ENCODE data around the gene TSPAN15. TPM values are rescaled to one million over a fixed set of nuclear protein-coding genes. Genes with fewer than 3 reads are reported as not detected.

TSPAN15 gene
- polyA plus RNA-seq, 1 donor (not counting 4 experiments of a cell fraction or from before 2014, with no cell fraction given): 2.1 TPM

GRCh38 chr10:69459101-69459790, 8.0 kb downstream of the TSPAN15 start:
- TF ChIP-seq EZH2 (IDR thresholded peaks at IDR 0.05; ENCODE audit: low read length): no peak
- TF ChIP-seq, protein P1, sequence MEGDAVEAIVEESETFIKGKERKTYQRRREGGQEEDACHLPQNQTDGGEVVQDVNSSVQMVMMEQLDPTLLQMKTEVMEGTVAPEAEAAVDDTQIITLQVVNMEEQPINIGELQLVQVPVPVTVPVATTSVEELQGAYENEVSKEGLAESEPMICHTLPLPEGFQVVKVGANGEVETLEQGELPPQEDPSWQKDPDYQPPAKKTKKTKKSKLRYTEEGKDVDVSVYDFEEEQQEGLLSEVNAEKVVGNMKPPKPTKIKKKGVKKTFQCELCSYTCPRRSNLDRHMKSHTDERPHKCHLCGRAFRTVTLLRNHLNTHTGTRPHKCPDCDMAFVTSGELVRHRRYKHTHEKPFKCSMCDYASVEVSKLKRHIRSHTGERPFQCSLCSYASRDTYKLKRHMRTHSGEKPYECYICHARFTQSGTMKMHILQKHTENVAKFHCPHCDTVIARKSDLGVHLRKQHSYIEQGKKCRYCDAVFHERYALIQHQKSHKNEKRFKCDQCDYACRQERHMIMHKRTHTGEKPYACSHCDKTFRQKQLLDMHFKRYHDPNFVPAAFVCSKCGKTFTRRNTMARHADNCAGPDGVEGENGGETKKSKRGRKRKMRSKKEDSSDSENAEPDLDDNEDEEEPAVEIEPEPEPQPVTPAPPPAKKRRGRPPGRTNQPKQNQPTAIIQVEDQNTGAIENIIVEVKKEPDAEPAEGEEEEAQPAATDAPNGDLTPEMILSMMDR (optimal IDR thresholded peaks at IDR 0.05 in 1 of 3, IDR thresholded peaks at IDR 0.05 in 1 of 3, conservative IDR thresholded peaks at IDR 0.05 in 1 of 3; ENCODE audit: extremely low read depth in 1 of 3, insufficient read depth in 2 of 3, low read length in 3 of 3): no peak
- Histone ChIP-seq H3K9ac (ENCODE audit: control insufficient read depth, extremely low read depth, insufficient read depth, low read length) (no peak overlapping the region), H3K9me1 (ENCODE audit: control insufficient read depth, extremely low read depth, insufficient read depth, low read length) (no peaks in the 10 kb centered on the region), H3K4me1 (ENCODE audit: control insufficient read depth, extremely low read depth, insufficient read depth, low read length) (peaks cover 22% of the 10 kb centered on the region), H3K27ac (ENCODE audit: control insufficient read depth, insufficient read depth, low read length) (no peak overlapping the region), H2AFZ (ENCODE audit: control insufficient read depth, low read length) (no peak overlapping the region), H4K20me1 (ENCODE audit: control insufficient read depth, extremely low read depth, insufficient read depth, low read length) (no peaks in the 10 kb centered on the region), H3K27me3 (ENCODE audit: control insufficient read depth, extremely low read depth, insufficient read depth, low read length) (no peaks in the 10 kb centered on the region), H3K36me3 (ENCODE audit: control insufficient read depth in 2 of 2, extremely low read depth in 1 of 2, insufficient read depth in 2 of 2, low read length in 2 of 2) (no peaks in the 10 kb centered on the region), H3K4me3 (ENCODE audit: control insufficient read depth in 2 of 3, extremely low read depth in 1 of 3, insufficient read depth in 2 of 3, low read depth in 1 of 3, low read length in 3 of 3) (no peak overlapping the region), H3K4me2 (ENCODE audit: control insufficient read depth, extremely low read depth, insufficient read depth, low read depth, low read length) (no peak overlapping the region), H3K9me3 (ENCODE audit: control insufficient read depth, low read depth, low read length) (no peaks in the 10 kb centered on the region), H3K79me2 (ENCODE audit: control insufficient read depth, insufficient read depth, low read length) (no peaks in the 10 kb centered on the region)
- no peak for FAIRE-seq
- dilution Hi-C loops (cut with MboI; ENCODE audit: extremely low pct_ligation_motif_present, low sequenced_read_pairs): no loop called here
- DNase-seq (ENCODE audit: low read depth, low spot score): no peak

DNA sequence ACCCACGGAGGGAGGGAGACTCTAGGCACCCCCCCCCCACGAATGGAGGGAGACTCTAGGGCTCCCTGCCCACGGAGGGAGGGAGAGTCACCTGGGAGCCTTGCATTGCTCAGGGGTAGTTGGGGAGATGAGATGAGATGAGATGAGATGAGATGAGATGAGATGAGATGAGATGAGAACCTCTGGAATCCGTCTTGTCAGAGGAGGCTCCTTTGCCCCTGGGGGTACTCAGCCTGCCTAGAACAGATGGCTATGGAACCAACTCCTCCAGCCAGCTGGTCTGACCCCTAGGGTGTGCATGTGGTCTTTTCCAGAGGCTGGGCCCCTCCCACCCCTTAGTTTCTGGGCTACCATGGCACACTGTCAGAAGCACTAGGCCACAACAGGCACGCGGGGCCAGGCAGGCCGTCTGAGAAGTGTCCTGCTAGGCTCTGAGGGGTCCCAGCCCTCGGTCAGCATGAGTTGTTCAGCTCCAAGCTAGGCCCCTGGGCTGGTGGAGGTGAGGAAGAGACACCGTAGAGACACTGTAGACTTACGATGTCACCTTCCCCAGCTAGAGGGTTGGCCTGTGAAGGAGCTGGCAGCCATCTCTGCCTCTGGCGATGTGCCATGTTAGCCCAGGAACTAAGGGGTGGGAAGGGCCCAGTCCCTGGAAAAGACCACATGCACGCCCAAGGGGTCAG, 8.8 kb downstream of the TSPAN15 start:
- FAIRE-seq: no peak
- no peak overlapping the region for H3K27ac ChIP-seq (ENCODE audit: control insufficient read depth, insufficient read depth, low read length)
- H3K4me2 ChIP-seq (ENCODE audit: control insufficient read depth, extremely low read depth, insufficient read depth, low read depth, low read length): no peak overlapping the region
- no peak overlapping the region for H2AFZ ChIP-seq (ENCODE audit: control insufficient read depth, low read length)
- H4K20me1 ChIP-seq (ENCODE audit: control insufficient read depth, extremely low read depth, insufficient read depth, low read length): no peaks in the 10 kb centered on the region
- no peaks in the 10 kb centered on the region for H3K9me3 ChIP-seq (ENCODE audit: control insufficient read depth, low read depth, low read length)
- no peak for TF ChIP-seq EZH2 (IDR thresholded peaks at IDR 0.05; ENCODE audit: low read length)
- TF ChIP-seq, protein P1 (optimal IDR thresholded peaks at IDR 0.05 in 1 of 3, IDR thresholded peaks at IDR 0.05 in 1 of 3, conservative IDR thresholded peaks at IDR 0.05 in 1 of 3; ENCODE audit: extremely low read depth in 1 of 3, insufficient read depth in 2 of 3, low read length in 3 of 3): no peak
- DNase-seq (ENCODE audit: low read depth, low spot score): no peak
- no peak overlapping the region for H3K4me3 ChIP-seq (ENCODE audit: control insufficient read depth in 2 of 3, extremely low read depth in 1 of 3, insufficient read depth in 2 of 3, low read depth in 1 of 3, low read length in 3 of 3)
- no peaks in the 10 kb centered on the region for H3K36me3 ChIP-seq (ENCODE audit: control insufficient read depth in 2 of 2, extremely low read depth in 1 of 2, insufficient read depth in 2 of 2, low read length in 2 of 2)
- H3K27me3 ChIP-seq (ENCODE audit: control insufficient read depth, extremely low read depth, insufficient read depth, low read length): no peaks in the 10 kb centered on the region
- dilution Hi-C loops (cut with MboI; ENCODE audit: extremely low pct_ligation_motif_present, low sequenced_read_pairs): no loop called here
- peaks cover 22% of the 10 kb centered on the region for H3K4me1 ChIP-seq (ENCODE audit: control insufficient read depth, extremely low read depth, insufficient read depth, low read length)
- no peak overlapping the region for H3K9ac ChIP-seq (ENCODE audit: control insufficient read depth, extremely low read depth, insufficient read depth, low read length)
- no peaks in the 10 kb centered on the region for H3K79me2 ChIP-seq (ENCODE audit: control insufficient read depth, insufficient read depth, low read length)
- no peaks in the 10 kb centered on the region for H3K9me1 ChIP-seq (ENCODE audit: control insufficient read depth, extremely low read depth, insufficient read depth, low read length)
